Liver (tissue), 3 donors: ENCODE data around the gene CPA2.

Source experiments
- ATF3 ChIP-seq: IDR thresholded peaks from 2 replicates; pipeline ENCODE4 v1.6.1; 2016; ENCODE audit warnings: antibody characterized with exemption
- EGR1 ChIP-seq, 2 donors: IDR thresholded peaks; 2 replicates each; pipeline ENCODE4 v1.6.1; 2016 to 2018; ENCODE audit warnings: antibody characterized with exemption in 2 of 2, low read depth in 2 of 2
- FOXA1 ChIP-seq: IDR thresholded peaks from 2 replicates; pipeline ENCODE4 v1.6.1; 2016; ENCODE audit warnings: antibody characterized with exemption
- GABPA ChIP-seq, 2 donors: IDR thresholded peaks in 1 of 2; conservative IDR thresholded peaks in 1 of 2; 2 replicates each; pipeline ENCODE4 v1.6.1; 2016; ENCODE audit warnings: antibody characterized with exemption in 2 of 2, mild to moderate bottlenecking in 1 of 2, moderate library complexity in 1 of 2
- JUND ChIP-seq, 2 donors: IDR thresholded peaks; 2 replicates each; pipeline ENCODE4 v1.6.1; 2016; ENCODE audit warnings: antibody characterized with exemption in 2 of 2
- RAD21 ChIP-seq, 2 donors: IDR thresholded peaks; 2 replicates each; pipeline ENCODE4 v1.6.1; 2016; ENCODE audit warnings: antibody characterized with exemption in 2 of 2, mild to moderate bottlenecking in 2 of 2
- SP1 ChIP-seq: IDR thresholded peaks from 2 replicates; pipeline ENCODE4 v1.6.1; 2018; ENCODE audit warnings: antibody characterized with exemption, mild to moderate bottlenecking
- TAF1 ChIP-seq: conservative IDR thresholded peaks from 2 replicates; pipeline ENCODE4 v1.6.1; 2016; ENCODE audit warnings: antibody characterized with exemption, mild to moderate bottlenecking
- TF ChIP-seq, protein P1 (sequence below): fragments of 150-350 bp; IDR thresholded peaks from 2 replicates; pipeline ENCODE4 v1.5.1; 2017; ENCODE audit warnings: improper control_type of control experiment, low read depth, low read length; ENCODE audit not compliant: missing input control
- TF ChIP-seq, protein P2 (sequence below): IDR thresholded peaks from 2 replicates; pipeline ENCODE4 v1.6.1; 2016; ENCODE audit warnings: antibody characterized with exemption
- TF ChIP-seq, protein P3 (sequence below): IDR thresholded peaks from 2 replicates; pipeline ENCODE4 v1.6.1; 2016; ENCODE audit warnings: antibody characterized with exemption
- donor health status: healthy.
- donor health status: healthy.

DNA sequence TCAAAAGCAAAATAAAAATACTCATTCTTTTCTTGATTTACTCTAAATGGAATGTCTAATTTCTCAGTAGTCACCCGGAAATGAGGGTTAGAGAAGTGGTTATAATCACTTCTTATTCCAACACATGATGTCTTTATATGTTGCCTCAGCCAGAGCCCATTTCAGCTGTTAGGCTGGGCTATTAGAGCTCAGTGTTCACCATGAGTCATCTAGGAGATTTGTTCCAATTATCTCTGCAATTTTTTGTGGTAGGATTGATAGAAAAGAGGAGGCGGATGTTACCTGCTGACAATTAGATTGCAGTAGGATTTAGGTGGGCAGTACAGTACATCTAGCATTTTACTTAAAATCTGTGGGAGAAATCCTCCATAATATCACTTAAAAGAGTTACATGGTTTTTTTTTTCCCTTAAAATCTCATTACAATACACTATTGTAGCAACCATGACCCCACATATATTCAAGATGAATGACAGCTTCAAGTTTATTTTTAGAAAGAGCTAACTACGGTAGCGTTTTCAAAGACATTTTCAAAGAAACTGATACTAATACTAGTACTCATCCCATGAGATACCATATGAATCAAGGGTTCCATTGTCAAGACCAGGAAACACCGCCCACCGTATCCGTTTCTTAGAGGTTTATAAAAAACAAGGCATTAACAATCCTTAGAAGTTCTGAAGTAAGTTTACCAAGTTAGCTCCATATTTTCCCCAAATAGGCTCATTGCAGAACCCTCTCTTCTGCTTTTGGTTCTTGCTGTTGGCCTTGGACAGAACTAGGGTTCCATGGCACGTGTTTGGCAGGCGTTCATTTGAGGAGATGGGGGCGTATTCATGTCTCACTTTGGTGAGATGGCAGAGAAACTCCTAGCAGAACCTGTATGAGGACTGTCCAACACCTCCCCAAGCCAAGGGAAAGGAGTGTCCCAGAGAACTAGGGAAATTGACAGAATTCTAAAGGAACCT is 10.4 kb downstream of the CPA2 start:
- TF ChIP-seq RAD21 (IDR thresholded peaks at IDR 0.05) (no peak), GABPA (IDR thresholded peaks at IDR 0.05 in 1 of 2, conservative IDR thresholded peaks at IDR 0.05 in 1 of 2) (no peak), TAF1 (no peak), JUND (IDR thresholded peaks at IDR 0.05) (no peak), SP1 (no peak), ATF3 (no peak), FOXA1 (no peak), EGR1 (IDR thresholded peaks at IDR 0.05; ENCODE audit: low read depth in 2 of 2) (no peak)
- TF ChIP-seq, protein P1, sequence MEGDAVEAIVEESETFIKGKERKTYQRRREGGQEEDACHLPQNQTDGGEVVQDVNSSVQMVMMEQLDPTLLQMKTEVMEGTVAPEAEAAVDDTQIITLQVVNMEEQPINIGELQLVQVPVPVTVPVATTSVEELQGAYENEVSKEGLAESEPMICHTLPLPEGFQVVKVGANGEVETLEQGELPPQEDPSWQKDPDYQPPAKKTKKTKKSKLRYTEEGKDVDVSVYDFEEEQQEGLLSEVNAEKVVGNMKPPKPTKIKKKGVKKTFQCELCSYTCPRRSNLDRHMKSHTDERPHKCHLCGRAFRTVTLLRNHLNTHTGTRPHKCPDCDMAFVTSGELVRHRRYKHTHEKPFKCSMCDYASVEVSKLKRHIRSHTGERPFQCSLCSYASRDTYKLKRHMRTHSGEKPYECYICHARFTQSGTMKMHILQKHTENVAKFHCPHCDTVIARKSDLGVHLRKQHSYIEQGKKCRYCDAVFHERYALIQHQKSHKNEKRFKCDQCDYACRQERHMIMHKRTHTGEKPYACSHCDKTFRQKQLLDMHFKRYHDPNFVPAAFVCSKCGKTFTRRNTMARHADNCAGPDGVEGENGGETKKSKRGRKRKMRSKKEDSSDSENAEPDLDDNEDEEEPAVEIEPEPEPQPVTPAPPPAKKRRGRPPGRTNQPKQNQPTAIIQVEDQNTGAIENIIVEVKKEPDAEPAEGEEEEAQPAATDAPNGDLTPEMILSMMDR = no peak
- TF ChIP-seq, protein P2, sequence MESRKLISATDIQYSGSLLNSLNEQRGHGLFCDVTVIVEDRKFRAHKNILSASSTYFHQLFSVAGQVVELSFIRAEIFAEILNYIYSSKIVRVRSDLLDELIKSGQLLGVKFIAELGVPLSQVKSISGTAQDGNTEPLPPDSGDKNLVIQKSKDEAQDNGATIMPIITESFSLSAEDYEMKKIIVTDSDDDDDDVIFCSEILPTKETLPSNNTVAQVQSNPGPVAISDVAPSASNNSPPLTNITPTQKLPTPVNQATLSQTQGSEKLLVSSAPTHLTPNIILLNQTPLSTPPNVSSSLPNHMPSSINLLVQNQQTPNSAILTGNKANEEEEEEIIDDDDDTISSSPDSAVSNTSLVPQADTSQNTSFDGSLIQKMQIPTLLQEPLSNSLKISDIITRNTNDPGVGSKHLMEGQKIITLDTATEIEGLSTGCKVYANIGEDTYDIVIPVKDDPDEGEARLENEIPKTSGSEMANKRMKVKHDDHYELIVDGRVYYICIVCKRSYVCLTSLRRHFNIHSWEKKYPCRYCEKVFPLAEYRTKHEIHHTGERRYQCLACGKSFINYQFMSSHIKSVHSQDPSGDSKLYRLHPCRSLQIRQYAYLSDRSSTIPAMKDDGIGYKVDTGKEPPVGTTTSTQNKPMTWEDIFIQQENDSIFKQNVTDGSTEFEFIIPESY = no peak
- TF ChIP-seq, protein P3, sequence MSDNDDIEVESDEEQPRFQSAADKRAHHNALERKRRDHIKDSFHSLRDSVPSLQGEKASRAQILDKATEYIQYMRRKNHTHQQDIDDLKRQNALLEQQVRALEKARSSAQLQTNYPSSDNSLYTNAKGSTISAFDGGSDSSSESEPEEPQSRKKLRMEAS = no peak
